Femur (tissue), 1 donor: Measurements from ENCODE around the gene IL17REL.
"Not testable (repeated sequence)": the region's sequence is repeated elsewhere in the genome, so short reads cannot be mapped to it uniquely, and the experiment has no call there.

ENCODE experiments used
- DNase-seq: peaks from one replicate; pipeline ENCODE4 v3.0.0-alpha.2; 2017

IL17REL gene

GRCh38 chr22:49954991-49955580 lies 57.5 kb downstream of the IL17REL start:
- no peak for DNase-seq

GRCh38 chr22:49954354-49954753 lies 58.2 kb downstream of the IL17REL start:
- no peak for DNase-seq

GRCh38 chr22:49953680-49954344 lies 58.8 kb downstream of the IL17REL start:
- DNase-seq: no peak

GRCh38 chr22:49953027-49953679 lies 59.4 kb downstream of the IL17REL start:
- DNase-seq: no peak

GRCh38 chr22:49951986-49952896 lies 60.3 kb downstream of the IL17REL start:
- DNase-seq: no peak

- DNase-seq: no peak
Observed at GRCh38 chr22:49951678-49951985, 60.9 kb downstream of the IL17REL start.

GRCh38 chr22:49951000-49951677 lies 61.4 kb downstream of the IL17REL start:
- no peak for DNase-seq

- no peak for DNase-seq
Observed at GRCh38 chr22:49950396-49950994, 62.1 kb downstream of the IL17REL start.

GRCh38 chr22:49949914-49950292 lies 62.7 kb downstream of the IL17REL start:
- DNase-seq: no peak

GRCh38 chr22:49948958-49949913 lies 63.3 kb downstream of the IL17REL start:
- DNase-seq: no peak

- no peak for DNase-seq
Observed at GRCh38 chr22:49948116-49948957, 64.2 kb downstream of the IL17REL start.

GRCh38 chr22:49947296-49947622 lies 65.3 kb downstream of the IL17REL start:
- no peak for DNase-seq

- no peak for DNase-seq
Observed at GRCh38 chr22:49946612-49947295, 65.8 kb downstream of the IL17REL start.

- DNase-seq: not testable (repeated sequence)
Observed at GRCh38 chr22:49945042-49945794, 67.3 kb downstream of the IL17REL start.
